ENCODE results near the gene MTHFSD.

Gene MTHFSD

GRCh38 chr16:86550281-86550680 is 4.8 kb downstream of the MTHFSD start:
- DNase-seq (ENCODE audit: low read depth) = no peak

- DNase-seq (ENCODE audit: low read depth) = no peak
Observed at GRCh38 chr16:86549893-86550190, 5.2 kb downstream of the MTHFSD start.

- DNase-seq (ENCODE audit: low read depth) = no peak
Observed at GRCh38 chr16:86549076-86549892, 5.8 kb downstream of the MTHFSD start.

- DNase-seq (ENCODE audit: low read depth) = no peak
Observed at GRCh38 chr16:86547286-86547685, 7.7 kb downstream of the MTHFSD start.

- DNase-seq (ENCODE audit: low read depth) = no peak
Observed at GRCh38 chr16:86546638-86547013, 8.4 kb downstream of the MTHFSD start.

GRCh38 chr16:86545954-86546637 is 8.9 kb downstream of the MTHFSD start:
- no peak for DNase-seq (ENCODE audit: low read depth)

- no peak for DNase-seq (ENCODE audit: low read depth)
Observed at GRCh38 chr16:86545481-86545880, 9.6 kb downstream of the MTHFSD start.

- no peak for DNase-seq (ENCODE audit: low read depth)
Observed at GRCh38 chr16:86542756-86543750, 12.0 kb downstream of the MTHFSD start.

GRCh38 chr16:86541560-86541959 is 13.5 kb downstream of the MTHFSD start:
- DNase-seq (ENCODE audit: low read depth) = no peak

- DNase-seq (ENCODE audit: low read depth) = no peak
Observed at GRCh38 chr16:86540894-86541293, 14.1 kb downstream of the MTHFSD start.

GRCh38 chr16:86538196-86538780 is 16.7 kb downstream of the MTHFSD start:
- DNase-seq (ENCODE audit: low read depth) = no peak

- no peak for DNase-seq (ENCODE audit: low read depth)
Observed at GRCh38 chr16:86537486-86537885, 17.5 kb downstream of the MTHFSD start.

- no peak for DNase-seq (ENCODE audit: low read depth)
Observed at GRCh38 chr16:86536621-86537020, 18.4 kb downstream of the MTHFSD start.

- no peak for DNase-seq (ENCODE audit: low read depth)
Observed at GRCh38 chr16:86534779-86535615, 20.0 kb downstream of the MTHFSD start.

GRCh38 chr16:86533767-86534351 is 21.2 kb downstream of the MTHFSD start:
- no peak for DNase-seq (ENCODE audit: low read depth)

- no peak for DNase-seq (ENCODE audit: low read depth)
Observed at GRCh38 chr16:86533076-86533475, 22.0 kb downstream of the MTHFSD start.

GRCh38 chr16:86532526-86532815 is 22.6 kb downstream of the MTHFSD start:
- no peak for DNase-seq (ENCODE audit: low read depth)

GRCh38 chr16:86531641-86532525 is 23.2 kb downstream of the MTHFSD start:
- DNase-seq (ENCODE audit: low read depth) = no peak

- DNase-seq (ENCODE audit: low read depth) = no peak
Observed at GRCh38 chr16:86531191-86531545, 23.9 kb downstream of the MTHFSD start.

All from HS-5 (cell line).